K562 (cell line): ENCODE data around the gene CTF1. TPM values are rescaled to one million over a fixed set of nuclear protein-coding genes. Genes with fewer than 3 reads are reported as not detected.
A peak's percentile ranks its signal among the peaks of the same experiment; 100 is the strongest.

Experiments
- CBX2 ChIP-seq: fragments of 200-600 bp; sonication (generic); IDR thresholded peaks from one replicate; pipeline ENCODE4 v1.6.1; 2012; ENCODE audit warnings: mild to moderate bottlenecking, low read length, inconsistent platforms; ENCODE audit not compliant: insufficient read depth, poor library complexity, severe bottlenecking
- CC2D1A ChIP-seq: fragments of 450-650 bp; IDR thresholded peaks from 2 replicates; pipeline ENCODE4 v1.6.1; 2017; ENCODE audit warnings: mild to moderate bottlenecking
- CREB3L1 ChIP-seq: fragments of 450-650 bp; IDR thresholded peaks from 2 replicates; pipeline ENCODE4 v1.6.1; 2014; ENCODE audit warnings: low read depth, mild to moderate bottlenecking, moderate library complexity, borderline replicate concordance
- FOXK2 ChIP-seq, 2 experiments: fragments of 450-650 bp; IDR thresholded peaks in 1 of 2; conservative IDR thresholded peaks in 1 of 2; 2 replicates each; pipeline ENCODE4 v1.6.1; 2016; ENCODE audit warnings: low read depth in 2 of 2, mild to moderate bottlenecking in 1 of 2
- HMGN3 ChIP-seq: IDR thresholded peaks from 2 replicates; pipeline ENCODE4 v1.6.1; 2011; ENCODE audit warnings: borderline replicate concordance, low read depth, mild to moderate bottlenecking, mixed read lengths, low read length; ENCODE audit not compliant: insufficient read length; ENCODE audit errors: extremely low read depth
- HNRNPLL ChIP-seq: fragments of 200-400 bp; formaldehyde crosslinking; IDR thresholded peaks from 2 replicates; pipeline ENCODE4 v1.6.1; 2017; ENCODE audit warnings: low read length, low read depth, mild to moderate bottlenecking; ENCODE audit not compliant: poor library complexity, severe bottlenecking
- HOMEZ ChIP-seq: fragments of 250-450 bp; sonication (Bioruptor Pico); IDR thresholded peaks from 2 replicates; pipeline ENCODE4 v1.4.0; 2020; ENCODE audit warnings: mild to moderate bottlenecking, moderate library complexity
- MTF1 ChIP-seq: fragments of 250-450 bp; sonication (Bioruptor Pico); IDR thresholded peaks from 2 replicates; pipeline ENCODE4 v1.9.0; 2021; ENCODE audit warnings: moderate library complexity, mild to moderate bottlenecking, inconsistent platforms, borderline replicate concordance
- PREB ChIP-seq: sonication (generic); formaldehyde crosslinking; IDR thresholded peaks from 2 replicates; pipeline ENCODE4 v1.8.1; 2023; ENCODE audit warnings: mild to moderate bottlenecking, missing genetic modification reagents
- SIX5 ChIP-seq, 2 experiments: IDR thresholded peaks; 2 replicates each; pipeline ENCODE4 v1.6.1; 2011; ENCODE audit warnings: low read length in 2 of 2, borderline replicate concordance in 1 of 2, low read depth in 1 of 2, mild to moderate bottlenecking in 1 of 2, moderate library complexity in 1 of 2; ENCODE audit not compliant: insufficient read depth in 1 of 2
- STAG1 ChIP-seq: sonication (generic); formaldehyde crosslinking; IDR thresholded peaks from 2 replicates; pipeline ENCODE4 v1.5.0; 2020; ENCODE audit warnings: missing genetic modification reagents, borderline replicate concordance
- SUPT5H ChIP-seq: fragments of 450-650 bp; IDR thresholded peaks from 2 replicates; pipeline ENCODE4 v1.6.1; 2016
- ZNF277 ChIP-seq: fragments of 250-450 bp; sonication (Bioruptor Pico); IDR thresholded peaks from 2 replicates; pipeline ENCODE4 v1.8.0; 2022; ENCODE audit warnings: inconsistent platforms, mild to moderate bottlenecking, moderate library complexity, borderline replicate concordance
- ZNF699 ChIP-seq: fragments of 250-450 bp; sonication (Bioruptor Pico); IDR thresholded peaks from 2 replicates; pipeline ENCODE4 v1.8.0; 2021; ENCODE audit warnings: mild to moderate bottlenecking, moderate library complexity; ENCODE audit not compliant: insufficient replicate concordance
- ZNF707 ChIP-seq: fragments of 250-450 bp; sonication (Bioruptor Pico); conservative IDR thresholded peaks from 2 replicates; pipeline ENCODE4 v1.8.0; 2022; ENCODE audit warnings: inconsistent platforms, mild to moderate bottlenecking, moderate library complexity
- ZSCAN29 ChIP-seq: fragments of 450-650 bp; IDR thresholded peaks from 2 replicates; pipeline ENCODE4 v1.6.1; 2017
- polyA plus RNA-seq, 8 experiments: library from polyadenylated mRNA; depleted of rRNA in 4 of 8; stranded (reverse) in 5 of 8; unstranded in 3 of 8; fragments of >200 nt; fragmentation: Nextera tagmentation in 2 of 8; fragmentation: Illumina TruSeq in 1 of 8; extraction: Ambion mirVana in 2 of 8; extraction: Trizol in 1 of 8; gene quantifications; 2 replicates each; pipeline versions ENCODE4 v1.2.1 to v1.2.3, GENCODE V29; 2011 to 2014; ENCODE audit warnings: inconsistent platforms in 1 of 8, missing spikeins in 1 of 8
- total RNA-seq, 7 experiments: library from RNA; depleted of rRNA in 6 of 7; stranded (reverse); fragments of >200 nt in 6 of 7; fragmentation: Illumina TruSeq in 2 of 7; extraction: Trizol in 2 of 7; gene quantifications; 2 replicates each; pipeline versions ENCODE4 v1.2.1 to v1.2.3, GENCODE V29; 2011 to 2021; ENCODE audit warnings: low replicate concordance in 1 of 7
- TF ChIP-seq, protein P1 (sequence below), 3 experiments: fragments of 200-800 bp in 1 of 3; sonication (Bioruptor generic) in 1 of 3; sonication (generic) in 1 of 3; formaldehyde crosslinking in 1 of 3; IDR thresholded peaks; 2 replicates each; pipeline versions ENCODE4 v1.6.1 to v1.8.0; 2016 to 2022; ENCODE audit warnings: mild to moderate bottlenecking in 2 of 3, missing compliant biosample characterization in 2 of 3, missing genetic modification characterization in 2 of 3, missing genetic modification reagents in 1 of 3

The CTF1 gene
- total and polyA plus RNA-seq, 9 of the 15 experiments (the other 6 are each of a cell fraction or from before 2014, with no cell fraction given) = 0.24 to 2.5 (median 0.44) TPM

DNA sequence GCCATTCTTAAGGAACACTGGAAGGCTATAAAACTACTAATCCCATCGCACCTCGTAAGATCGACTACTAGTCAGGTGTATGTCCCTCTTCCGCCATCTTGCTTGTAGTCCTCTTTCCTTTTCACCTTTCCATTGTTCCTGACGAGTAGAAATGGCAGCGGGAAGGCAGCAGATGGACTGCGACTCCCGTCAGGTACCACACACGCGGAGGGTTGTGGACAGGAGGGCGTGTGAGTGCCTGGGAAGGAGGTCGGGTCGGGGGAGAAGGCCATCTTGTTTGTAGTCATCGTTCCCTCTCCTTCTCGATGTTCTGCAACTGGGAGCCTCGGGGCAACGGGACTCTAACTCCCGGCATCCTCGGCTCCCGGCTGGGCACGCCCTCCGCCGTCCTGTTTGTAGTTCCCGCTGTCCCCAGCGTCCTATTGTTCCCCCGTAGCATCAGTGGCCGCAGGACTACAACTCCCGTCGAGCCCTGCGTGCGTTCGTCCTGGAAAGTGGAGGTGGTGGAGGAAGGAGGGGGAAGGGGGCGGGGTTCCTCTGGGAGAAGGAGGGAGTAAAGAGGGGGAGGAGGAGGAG, 26.6 kb downstream of the CTF1 start (continued):
- TF ChIP-seq, protein P1, sequence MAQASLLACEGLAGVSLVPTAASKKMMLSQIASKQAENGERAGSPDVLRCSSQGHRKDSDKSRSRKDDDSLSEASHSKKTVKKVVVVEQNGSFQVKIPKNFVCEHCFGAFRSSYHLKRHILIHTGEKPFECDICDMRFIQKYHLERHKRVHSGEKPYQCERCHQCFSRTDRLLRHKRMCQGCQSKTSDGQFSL (CRISPR knock-in tag; IDR thresholded peaks at IDR 0.05) = peak; percentile 93; the same call in 1 of the 2 replicates
- TF ChIP-seq, protein P1 (tag; IDR thresholded peaks at IDR 0.05) = no peak; a peak in 1 of 4 replicates
- TF ChIP-seq PREB (CRISPR knock-in tag) (no peak), MTF1 (CRISPR knock-in tag) (no peak), CC2D1A (no peak), SIX5 (IDR thresholded peaks at IDR 0.05; ENCODE audit: borderline replicate concordance in 1 of 2, insufficient read depth in 1 of 2, low read depth in 1 of 2, low read length in 2 of 2) (peak; percentile 97 to 98), CREB3L1 (peak; percentile 83), SUPT5H (peak; percentile 75), ZNF277 (CRISPR knock-in tag) (no peak), HMGN3 (no peak), ZSCAN29 (no peak), ZNF707 (CRISPR knock-in tag) (no peak), FOXK2 (conservative IDR thresholded peaks at IDR 0.05 in 1 of 2, IDR thresholded peaks at IDR 0.05 in 1 of 2; ENCODE audit: low read depth in 2 of 2) (peak; percentile 65 to 76; a peak in 3 of 4 replicates), STAG1 (CRISPR knock-in tag) (no peak), CBX2 (no peak), HOMEZ (CRISPR knock-in tag) (no peak), HNRNPLL (no peak), ZNF699 (CRISPR knock-in tag) (no peak)
